Glutamatergic neuron (in vitro differentiated cells): ENCODE data around the gene SMIM22. TPM values are rescaled to one million over a fixed set of nuclear protein-coding genes. Genes with fewer than 3 reads are reported as not detected.

Experiments
- DNase-seq: peaks from one replicate; pipeline ENCODE4 v3.0.0; 2022
- H3K27ac Mint-ChIP-seq: one replicate; pipeline ENCODE4 v1.8.0; 2020; ENCODE audit warnings: mild to moderate bottlenecking, mixed read lengths, inconsistent platforms; ENCODE audit not compliant: unreplicated experiment
- H3K27me3 Mint-ChIP-seq: one replicate; pipeline ENCODE4 v1.8.0; 2020; ENCODE audit warnings: mild to moderate bottlenecking, moderate library complexity, mixed read lengths, inconsistent platforms; ENCODE audit not compliant: unreplicated experiment
- H3K36me3 Mint-ChIP-seq: one replicate; pipeline ENCODE4 v1.8.0; 2020; ENCODE audit warnings: mild to moderate bottlenecking, mixed read lengths, inconsistent platforms; ENCODE audit not compliant: unreplicated experiment
- H3K4me1 Mint-ChIP-seq: one replicate; pipeline ENCODE4 v1.8.0; 2020; ENCODE audit warnings: mild to moderate bottlenecking, low read depth, mixed read lengths, inconsistent platforms; ENCODE audit not compliant: unreplicated experiment
- H3K4me3 Mint-ChIP-seq: one replicate; pipeline ENCODE4 v1.8.0; 2020; ENCODE audit warnings: mild to moderate bottlenecking, mixed read lengths, inconsistent platforms; ENCODE audit not compliant: unreplicated experiment
- H3K9me3 Mint-ChIP-seq: one replicate; pipeline ENCODE4 v1.8.0; 2020; ENCODE audit warnings: mild to moderate bottlenecking, moderate library complexity, mixed read lengths, inconsistent platforms; ENCODE audit not compliant: unreplicated experiment
- CTCF ChIP-seq: fragments of 200-600 bp; sonication (generic); IDR thresholded peaks from one replicate; pipeline ENCODE4 v1.5.0; 2021; ENCODE audit not compliant: partially characterized antibody, unreplicated experiment
- total RNA-seq: library from RNA; stranded (reverse); fragmentation: NEBNext Ultra II Directional; extraction: Animal tissue kit (Norgen Biotek cat#: 25700); gene quantifications from one replicate; pipeline ENCODE4 v1.2.1, GENCODE V29; 2021; ENCODE audit not compliant: unreplicated experiment

SMIM22 gene
- total RNA-seq, 1 donor from 2014 or later, result not detected

GRCh38 chr16:4805231-4805630 is 10.1 kb downstream of the SMIM22 start:
- H3K4me1 Mint-ChIP-seq, result peaks cover 21% of the 10 kb centered on the region
- peaks cover 13% of the 10 kb centered on the region for H3K27me3 Mint-ChIP-seq
- H3K9me3 Mint-ChIP-seq, result peaks cover 10% of the 10 kb centered on the region
- no peak for DNase-seq
- no peaks in the 10 kb centered on the region for H3K36me3 Mint-ChIP-seq
- H3K27ac Mint-ChIP-seq, result no peak overlapping the region
- H3K4me3 Mint-ChIP-seq, result no peak overlapping the region
- no peak for TF ChIP-seq CTCF

DNA sequence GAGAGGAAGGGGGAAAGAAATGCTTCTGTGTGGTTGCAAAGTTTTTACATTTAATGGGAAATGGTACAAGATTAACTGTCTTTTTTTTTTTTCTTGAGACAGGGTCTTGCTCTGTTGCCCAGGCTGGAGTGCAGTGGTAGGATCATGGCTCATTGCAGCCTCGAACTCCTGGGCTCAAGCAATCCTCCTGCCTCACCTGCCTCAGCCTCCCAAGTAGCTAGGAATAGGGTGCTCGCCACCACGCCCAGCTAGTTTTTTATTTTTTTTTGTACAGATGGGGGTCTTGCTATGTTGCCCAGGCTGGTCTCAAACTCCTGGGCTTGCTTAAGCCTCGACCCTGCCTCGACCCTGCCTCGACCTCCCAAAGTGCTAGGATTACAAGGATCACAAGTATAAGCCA is 11.1 kb downstream of the SMIM22 start:
- Mint-ChIP-seq H3K4me3 (no peak overlapping the region), H3K27ac (no peak overlapping the region), H3K4me1 (peaks cover 13% of the 10 kb centered on the region), H3K27me3 (peaks cover 11% of the 10 kb centered on the region), H3K9me3 (peaks cover 8% of the 10 kb centered on the region), H3K36me3 (no peaks in the 10 kb centered on the region)
- no peak for TF ChIP-seq CTCF
- no peak for DNase-seq

DNA sequence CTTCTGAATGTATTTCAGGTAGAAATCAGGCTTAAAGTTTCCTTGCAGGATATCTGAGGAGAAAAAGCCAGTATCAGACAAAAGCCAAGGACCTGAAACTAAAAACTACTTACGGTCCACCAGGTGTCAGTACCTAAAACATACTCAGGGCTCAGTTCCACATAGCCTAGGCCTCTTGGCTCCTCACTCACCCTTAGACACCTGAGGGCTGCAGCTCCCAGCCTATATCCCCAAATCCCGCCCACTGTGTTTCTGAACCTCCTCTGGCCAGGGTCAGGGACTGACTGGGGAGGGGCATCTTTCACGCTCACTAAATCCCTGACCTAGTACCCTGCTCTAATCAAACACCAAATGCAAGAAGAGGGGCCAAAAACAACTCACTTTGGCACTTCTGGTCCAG is 16.1 kb downstream of the SMIM22 start:
- TF ChIP-seq CTCF, result no peak
- H3K9me3 Mint-ChIP-seq, result peaks cover 6% of the 10 kb centered on the region

GRCh38 chr16:4811773-4812172 is 16.6 kb downstream of the SMIM22 start:
- Mint-ChIP-seq H3K36me3 (no peaks in the 10 kb centered on the region), H3K4me3 (no peak overlapping the region)

More for the DNA sequence above, 16.1 kb downstream of the SMIM22 start:
- Mint-ChIP-seq H3K36me3 (no peaks in the 10 kb centered on the region), H3K4me1 (no peaks in the 10 kb centered on the region), H3K27me3 (peaks cover 3% of the 10 kb centered on the region), H3K4me3 (no peak overlapping the region), H3K27ac (no peak overlapping the region)
- DNase-seq, result no peak

More at GRCh38 chr16:4811773-4812172, 16.6 kb downstream of the SMIM22 start:
- Mint-ChIP-seq H3K27me3 (peaks cover 3% of the 10 kb centered on the region), H3K27ac (no peak overlapping the region), H3K9me3 (peaks cover 6% of the 10 kb centered on the region), H3K4me1 (no peaks in the 10 kb centered on the region)
- TF ChIP-seq CTCF, result no peak
- no peak for DNase-seq
